ENCODE measurements around the gene CNBP. TPM values are rescaled to one million over a fixed set of nuclear protein-coding genes. Genes with fewer than 3 reads are reported as not detected.
"Not testable (repeated sequence)": the region's sequence is repeated elsewhere in the genome, so short reads cannot be mapped to it uniquely, and the experiment has no call there.

CNBP gene
- total and polyA plus RNA-seq, 5 donors, result 368 to 537 (median 451) TPM

GRCh38 chr3:129213238-129213637 is 29.5 kb upstream of the CNBP start:
- no peaks in the 10 kb centered on the region for H3K27me3 ChIP-seq (ENCODE audit: control insufficient read depth, insufficient read depth)
- intact Hi-C loops (cut with DNase I), result no loop called here
- H3K4me1 ChIP-seq (ENCODE audit: control insufficient read depth, insufficient read depth, low read length), result peaks cover 4% of the 10 kb centered on the region
- ATAC-seq (no peak), DNase-seq (no peak)
- WGBS, result 98% methylated on average over 5 of the region's 5 CpGs
- H3K9me3 ChIP-seq (ENCODE audit: control insufficient read depth, low read length), result no peaks in the 10 kb centered on the region
- no peak overlapping the region for H3K4me3 ChIP-seq (ENCODE audit: low read length)
- no peak overlapping the region for H3K27ac ChIP-seq (ENCODE audit: low read length)

GRCh38 chr3:129211772-129212171 is 28.1 kb upstream of the CNBP start:
- H3K4me1 ChIP-seq (ENCODE audit: control insufficient read depth, insufficient read depth, low read length), result peaks cover 7% of the 10 kb centered on the region
- intact Hi-C loops (cut with DNase I), result no loop called here
- WGBS, result 16% methylated on average over 6 of the region's 6 CpGs
- H3K9me3 ChIP-seq (ENCODE audit: control insufficient read depth, low read length), result no peaks in the 10 kb centered on the region
- peak; percentile 87 to 96 for ATAC-seq
- no peak overlapping the region for H3K4me3 ChIP-seq (ENCODE audit: low read length)
- no peak overlapping the region for H3K27ac ChIP-seq (ENCODE audit: low read length)
- no peaks in the 10 kb centered on the region for H3K27me3 ChIP-seq (ENCODE audit: control insufficient read depth, insufficient read depth)
- DNase-seq, result peak; percentile 81 to 90 (median 86)

- peaks cover 7% of the 10 kb centered on the region for H3K4me1 ChIP-seq (ENCODE audit: control insufficient read depth, insufficient read depth, low read length)
- no peaks in the 10 kb centered on the region for H3K9me3 ChIP-seq (ENCODE audit: control insufficient read depth, low read length)
- 75% methylated on average over 1 of the region's 1 CpG for WGBS
- no peaks in the 10 kb centered on the region for H3K27me3 ChIP-seq (ENCODE audit: control insufficient read depth, insufficient read depth)
- peak in 1 of 2 donors; percentile 14 for ATAC-seq
- H3K27ac ChIP-seq (ENCODE audit: low read length), result no peak overlapping the region
- no peak for DNase-seq
- intact Hi-C loops (cut with DNase I), result no loop called here
- no peak overlapping the region for H3K4me3 ChIP-seq (ENCODE audit: low read length)
Observed at GRCh38 chr3:129211345-129211744, 27.6 kb upstream of the CNBP start.

- intact Hi-C loops (cut with DNase I), result no loop called here
- DNase-seq (peak in 1 of 3 donors; percentile 67), ATAC-seq (no peak)
- Histone ChIP-seq H3K4me3 (ENCODE audit: low read length) (no peak overlapping the region), H3K27me3 (ENCODE audit: control insufficient read depth, insufficient read depth) (no peaks in the 10 kb centered on the region), H3K4me1 (ENCODE audit: control insufficient read depth, insufficient read depth, low read length) (peaks cover 7% of the 10 kb centered on the region), H3K9me3 (ENCODE audit: control insufficient read depth, low read length) (no peaks in the 10 kb centered on the region), H3K27ac (ENCODE audit: low read length) (peak overlapping the region; percentile 45)
- WGBS, result 38% methylated on average over 4 of the region's 4 CpGs
Observed at GRCh38 chr3:129207479-129207878, 23.8 kb upstream of the CNBP start.

- Histone ChIP-seq H3K4me3 (ENCODE audit: low read length) (no peak overlapping the region), H3K27me3 (ENCODE audit: control insufficient read depth, insufficient read depth) (no peaks in the 10 kb centered on the region), H3K9me3 (ENCODE audit: control insufficient read depth, low read length) (no peaks in the 10 kb centered on the region), H3K27ac (ENCODE audit: low read length) (no peak overlapping the region), H3K4me1 (ENCODE audit: control insufficient read depth, insufficient read depth, low read length) (peaks cover 2% of the 10 kb centered on the region)
- intact Hi-C loops (cut with DNase I), result no loop called here
- DNase-seq (no peak), ATAC-seq (peak; percentile 21 to 22)
- WGBS, result 84% methylated on average over 8 of the region's 8 CpGs
Observed at GRCh38 chr3:129205109-129205832, 21.6 kb upstream of the CNBP start.

- ATAC-seq, result no peak
- 68% methylated on average over 2 of the region's 2 CpGs for WGBS
- intact Hi-C loops (cut with DNase I), result no loop called here
- H3K9me3 ChIP-seq (ENCODE audit: control insufficient read depth, low read length), result no peaks in the 10 kb centered on the region
- H3K27ac ChIP-seq (ENCODE audit: low read length), result no peak overlapping the region
- H3K4me1 ChIP-seq (ENCODE audit: control insufficient read depth, insufficient read depth, low read length), result peaks cover 2% of the 10 kb centered on the region
- DNase-seq, result no peak
- H3K4me3 ChIP-seq (ENCODE audit: low read length), result no peak overlapping the region
- H3K27me3 ChIP-seq (ENCODE audit: control insufficient read depth, insufficient read depth), result no peaks in the 10 kb centered on the region
Observed at GRCh38 chr3:129204473-129204872, 20.8 kb upstream of the CNBP start.

- peaks cover 3% of the 10 kb centered on the region for H3K4me1 ChIP-seq (ENCODE audit: control insufficient read depth, insufficient read depth, low read length)
Observed at GRCh38 chr3:129199366-129199765, 15.7 kb upstream of the CNBP start.

GRCh38 chr3:129197321-129197720 is 13.6 kb upstream of the CNBP start:
- Histone ChIP-seq H3K4me3 (ENCODE audit: low read length) (no peak overlapping the region), H3K27ac (ENCODE audit: low read length) (peak overlapping the region; percentile 65), H3K9me3 (ENCODE audit: control insufficient read depth, low read length) (no peaks in the 10 kb centered on the region), H3K27me3 (ENCODE audit: control insufficient read depth, insufficient read depth) (no peaks in the 10 kb centered on the region), H3K4me1 (ENCODE audit: control insufficient read depth, insufficient read depth, low read length) (peaks cover 3% of the 10 kb centered on the region)
- DNase-seq (no peak), ATAC-seq (no peak)
- 73% methylated on average over 1 of the region's 1 CpG for WGBS
- intact Hi-C loops (cut with DNase I), result no loop called here

More at GRCh38 chr3:129199366-129199765, 15.7 kb upstream of the CNBP start:
- intact Hi-C loops (cut with DNase I), result no loop called here
- 68% methylated on average over 8 of the region's 8 CpGs for WGBS
- Histone ChIP-seq H3K4me3 (ENCODE audit: low read length) (no peak overlapping the region), H3K9me3 (ENCODE audit: control insufficient read depth, low read length) (no peaks in the 10 kb centered on the region), H3K27me3 (ENCODE audit: control insufficient read depth, insufficient read depth) (no peaks in the 10 kb centered on the region), H3K27ac (ENCODE audit: low read length) (no peak overlapping the region)
- DNase-seq (no peak), ATAC-seq (no peak)

GRCh38 chr3:129196601-129197000 is 12.9 kb upstream of the CNBP start:
- no peak for ATAC-seq
- peak overlapping the region; percentile 75 for H3K27ac ChIP-seq (ENCODE audit: low read length)
- H3K4me1 ChIP-seq (ENCODE audit: control insufficient read depth, insufficient read depth, low read length), result peaks cover 3% of the 10 kb centered on the region
- intact Hi-C loops (cut with DNase I), result no loop called here
- no peaks in the 10 kb centered on the region for H3K9me3 ChIP-seq (ENCODE audit: control insufficient read depth, low read length)
- DNase-seq, result no peak
- H3K27me3 ChIP-seq (ENCODE audit: control insufficient read depth, insufficient read depth), result no peaks in the 10 kb centered on the region
- no peak overlapping the region for H3K4me3 ChIP-seq (ENCODE audit: low read length)
- WGBS, result 72% methylated on average over 3 of the region's 3 CpGs

- no peaks in the 10 kb centered on the region for H3K9me3 ChIP-seq (ENCODE audit: control insufficient read depth, low read length)
- intact Hi-C loops (cut with DNase I), result no loop called here
- H3K4me1 ChIP-seq (ENCODE audit: control insufficient read depth, insufficient read depth, low read length), result peaks cover 3% of the 10 kb centered on the region
- H3K4me3 ChIP-seq (ENCODE audit: low read length), result no peak overlapping the region
- H3K27me3 ChIP-seq (ENCODE audit: control insufficient read depth, insufficient read depth), result no peaks in the 10 kb centered on the region
- DNase-seq (peak; percentile 57 to 79 (median 70)), ATAC-seq (peak; percentile 94 to 96)
- 10% methylated on average over 6 of the region's 6 CpGs for WGBS
- H3K27ac ChIP-seq (ENCODE audit: low read length), result peak overlapping the region; percentile 100
Observed at GRCh38 chr3:129195731-129196256, 12.1 kb upstream of the CNBP start.

- H3K9me3 ChIP-seq (ENCODE audit: control insufficient read depth, low read length); H3K4me1 ChIP-seq (ENCODE audit: control insufficient read depth, insufficient read depth, low read length); intact Hi-C loops (cut with DNase I); H3K27me3 ChIP-seq (ENCODE audit: control insufficient read depth, insufficient read depth); H3K4me3 ChIP-seq (ENCODE audit: low read length); DNase-seq; ATAC-seq; H3K27ac ChIP-seq (ENCODE audit: low read length): not testable (repeated sequence)
- WGBS, result 98% methylated on average over 8 of the region's 8 CpGs
Observed at GRCh38 chr3:129189793-129190192, 6.1 kb upstream of the CNBP start.

All from right cardiac atrium (tissue), 5 donors.